Upper lobe of left lung (tissue), 6 donors: Measurements from ENCODE around the gene SH3BGRL2. TPM values are rescaled to one million over a fixed set of nuclear protein-coding genes. Genes with fewer than 3 reads are reported as not detected.

ENCODE experiments used
- ATAC-seq, 2 donors: fragments of 200-7000 bp; cut with Tn5 transposase; one replicate each; pipeline ENCODE4 v1.9.1; 2022; ENCODE audit warnings: mild to moderate bottlenecking in 2 of 2, moderate library complexity in 2 of 2; ENCODE audit not compliant: low FRiP score in 2 of 2
- DNase-seq, 2 donors: peaks; one replicate each; pipeline ENCODE4 v3.0.0-alpha.2; 2019 to 2020
- H3K27ac ChIP-seq, 4 donors: fragments of 200-600 bp; sonication (generic); one replicate each; pipeline ENCODE4 v1.5.1; 2016 to 2019
- H3K27me3 ChIP-seq, 4 donors: fragments of 200-600 bp; sonication (generic); one replicate each; pipeline ENCODE4 v1.5.1; 2017 to 2019
- H3K36me3 ChIP-seq, 4 donors: fragments of 200-600 bp; sonication (generic); one replicate each; pipeline ENCODE4 v1.5.1; 2016 to 2019
- H3K4me1 ChIP-seq, 4 donors: fragments of 200-600 bp; sonication (generic); one replicate each; pipeline ENCODE4 v1.5.1; 2018 to 2019
- H3K4me3 ChIP-seq, 4 donors: fragments of 200-600 bp; sonication (generic); one replicate each; pipeline ENCODE4 v1.5.1; 2017 to 2019; ENCODE audit warnings: mild to moderate bottlenecking in 2 of 4, moderate library complexity in 1 of 4
- H3K9me3 ChIP-seq, 4 donors: fragments of 200-600 bp; sonication (generic); one replicate each; pipeline ENCODE4 v1.5.1; 2018 to 2019
- CTCF ChIP-seq, 6 experiments: fragments of 450-650 bp in 4 of 6; fragments of 200-600 bp in 2 of 6; sonication (generic) in 2 of 6; IDR thresholded peaks; one replicate each; pipeline ENCODE4 v1.5.1; 2016 to 2019; ENCODE audit warnings: antibody characterized with exemption in 6 of 6
- EP300 ChIP-seq, 4 donors: sonication (generic); formaldehyde crosslinking; IDR thresholded peaks; one replicate each; pipeline ENCODE4 v1.5.1; 2017; ENCODE audit warnings: antibody characterized with exemption in 4 of 4, control low read depth in 2 of 4
- POLR2A ChIP-seq, 4 donors: fragments of 450-650 bp; IDR thresholded peaks; one replicate each; pipeline ENCODE4 v1.5.1; 2016 to 2017; ENCODE audit warnings: antibody characterized with exemption in 4 of 4, mild to moderate bottlenecking in 2 of 4
- POLR2AphosphoS5 ChIP-seq, 2 donors: sonication (generic); formaldehyde crosslinking; IDR thresholded peaks; one replicate each; pipeline ENCODE4 v1.5.1; 2017; ENCODE audit warnings: antibody characterized with exemption in 2 of 2
- WGBS, 2 donors: methylation state at CpG; one replicate each; pipeline ENCODE4 v1.1.5; 2017 to 2018; 5-methylcytosine and 5-hydroxymethylcytosine counted together
- total RNA-seq, 6 donors: library from RNA; depleted of rRNA in 4 of 6; stranded (reverse); fragments of >200 nt in 4 of 6; gene quantifications; one replicate each; pipeline versions ENCODE4 v1.1.0 to v1.2.1, GENCODE V29; 2016 to 2021
- donor health status: DM: no; HTN: no; CAD: no; lungs with moderate emphysema.
- donor health status: DM: no; HTN: yes; CAD: no; lungs with severe emphysema.

SH3BGRL2 gene
- total RNA-seq, 6 donors from 2014 or later, result 23.6 to 65.8 (median 25.4) TPM

- DNase-seq (peak in 1 of 2 donors; percentile 12), ATAC-seq (peak in 1 of 2 donors; percentile 57)
- TF ChIP-seq POLR2AphosphoS5 (IDR thresholded peaks at IDR 0.05), result no peak
- TF ChIP-seq POLR2A (IDR thresholded peaks at IDR 0.05), result no peak
- no peak for TF ChIP-seq EP300 (IDR thresholded peaks at IDR 0.05)
- no peak for TF ChIP-seq CTCF (IDR thresholded peaks at IDR 0.05)
- Histone ChIP-seq H3K9me3 (no peaks in the 10 kb centered on the region), H3K4me1 (peaks cover 0 to 5% (median 2%) of the 10 kb centered on the region in 4 donors), H3K4me3 (no peak overlapping the region), H3K27ac (no peak overlapping the region), H3K27me3 (no peaks in the 10 kb centered on the region), H3K36me3 (no peaks in the 10 kb centered on the region)
- 63 to 75% methylated on average over 1 to 3 of the region's 3 CpGs for WGBS, 2 donors
Observed at GRCh38 chr6:79710127-79710526, 79.0 kb downstream of the SH3BGRL2 start.

DNA sequence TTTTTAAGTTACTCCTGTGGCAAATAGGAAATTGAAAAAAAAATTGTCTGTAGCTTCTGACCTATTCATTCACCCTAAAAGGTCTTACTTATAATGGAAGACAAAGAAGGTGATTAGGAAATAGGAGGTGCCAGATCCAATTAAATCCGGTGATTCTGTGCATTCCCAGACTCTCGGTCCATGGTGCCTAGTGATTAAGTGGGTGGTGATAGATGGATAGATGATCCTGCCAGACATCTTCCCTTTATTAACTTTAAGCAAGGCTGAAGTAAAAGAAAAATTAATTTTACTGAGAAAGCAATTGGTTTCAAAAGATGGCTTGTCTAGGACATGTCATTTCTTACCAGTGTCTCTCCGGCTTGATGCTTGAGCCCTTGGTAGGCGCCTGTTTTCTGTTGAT, 80.0 kb downstream of the SH3BGRL2 start:
- Histone ChIP-seq H3K27ac (no peak overlapping the region), H3K27me3 (no peaks in the 10 kb centered on the region), H3K4me3 (no peak overlapping the region), H3K36me3 (no peaks in the 10 kb centered on the region), H3K9me3 (no peaks in the 10 kb centered on the region), H3K4me1 (peaks cover 0 to 5% (median 2%) of the 10 kb centered on the region in 4 donors)
- DNase-seq (no peak), ATAC-seq (no peak)
- TF ChIP-seq EP300 (IDR thresholded peaks at IDR 0.05), result no peak
- 78 to 79% methylated on average over 4 of the region's 4 CpGs for WGBS, 2 donors

- Histone ChIP-seq H3K9me3 (no peaks in the 10 kb centered on the region), H3K27me3 (no peaks in the 10 kb centered on the region), H3K36me3 (no peaks in the 10 kb centered on the region), H3K4me1 (peaks cover 0 to 5% (median 2%) of the 10 kb centered on the region in 4 donors), H3K27ac (no peak overlapping the region), H3K4me3 (no peak overlapping the region)
- DNase-seq (no peak), ATAC-seq (no peak)
- TF ChIP-seq EP300 (IDR thresholded peaks at IDR 0.05) (no peak), CTCF (IDR thresholded peaks at IDR 0.05) (no peak), POLR2AphosphoS5 (IDR thresholded peaks at IDR 0.05) (no peak), POLR2A (IDR thresholded peaks at IDR 0.05) (no peak)
- WGBS, 2 donors, result 68 to 74% methylated on average over 2 of the region's 2 CpGs
Observed at GRCh38 chr6:79712144-79712543, 81.0 kb downstream of the SH3BGRL2 start.

DNA sequence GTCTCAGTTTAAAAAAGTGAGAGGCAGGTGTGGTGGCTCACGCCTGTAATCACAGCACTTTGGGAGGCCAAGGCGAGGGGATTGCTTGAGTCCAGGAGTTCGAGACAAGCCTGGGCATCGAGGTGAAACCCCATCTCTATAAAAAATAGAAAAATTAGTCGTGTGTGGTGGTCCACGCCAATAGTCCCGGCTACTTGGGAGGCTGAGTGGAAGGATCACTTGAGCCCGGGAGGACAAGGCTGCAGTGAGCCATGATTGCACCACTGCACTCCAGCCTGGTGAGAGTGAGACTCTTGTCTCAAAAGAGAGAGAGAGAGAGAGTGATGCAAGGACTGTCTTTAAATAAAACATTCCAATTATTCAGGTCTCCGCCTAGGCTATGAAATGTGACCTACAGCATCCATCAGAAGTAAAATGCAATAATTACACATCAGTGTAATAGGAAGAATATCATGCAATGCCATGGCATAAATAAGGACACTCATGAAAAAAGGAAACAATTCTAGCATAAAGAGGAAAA, 81.5 kb downstream of the SH3BGRL2 start:
- H3K27me3 ChIP-seq, result no peaks in the 10 kb centered on the region
- H3K27ac ChIP-seq, result no peak overlapping the region
- H3K4me3 ChIP-seq, result no peak overlapping the region
- ATAC-seq, result no peak
- WGBS, 2 donors, result 79 to 83% methylated on average over 9 of the region's 9 CpGs
- no peak for TF ChIP-seq CTCF (IDR thresholded peaks at IDR 0.05)
- no peak for TF ChIP-seq EP300 (IDR thresholded peaks at IDR 0.05)
- no peak for TF ChIP-seq POLR2A (IDR thresholded peaks at IDR 0.05)
- no peaks in the 10 kb centered on the region for H3K9me3 ChIP-seq
- DNase-seq, result peak in 1 of 2 donors; percentile 28
- H3K36me3 ChIP-seq, result no peaks in the 10 kb centered on the region
- peaks cover 0 to 5% (median 2%) of the 10 kb centered on the region in 4 donors for H3K4me1 ChIP-seq

- WGBS, 2 donors, result 17 to 22% methylated on average over 5 of the region's 5 CpGs
Observed at GRCh38 chr6:79713701-79714322, 82.7 kb downstream of the SH3BGRL2 start.

More at GRCh38 chr6:79713701-79714322, 82.7 kb downstream of the SH3BGRL2 start:
- no peaks in the 10 kb centered on the region for H3K36me3 ChIP-seq
- H3K27ac ChIP-seq, result no peak overlapping the region
- no peak overlapping the region for H3K4me3 ChIP-seq
- peak in 1 of 2 donors; percentile 28 for DNase-seq
- no peak for TF ChIP-seq EP300 (IDR thresholded peaks at IDR 0.05)
- TF ChIP-seq CTCF (IDR thresholded peaks at IDR 0.05), result peak in 4 of 6 experiments; percentile 33 to 42 (median 34)
- H3K27me3 ChIP-seq, result no peaks in the 10 kb centered on the region
- ATAC-seq, result peak in 1 of 2 donors; percentile 74
- peaks cover 0 to 5% (median 3%) of the 10 kb centered on the region in 4 donors for H3K4me1 ChIP-seq
- no peaks in the 10 kb centered on the region for H3K9me3 ChIP-seq
